Posterior cingulate gyrus (tissue), 11 donors: ENCODE data around the gene RRN3.
A peak's percentile ranks its signal among the peaks of the same experiment; 100 is the strongest.
"Not testable (repeated sequence)": the region's sequence is repeated elsewhere in the genome, so short reads cannot be mapped to it uniquely, and the experiment has no call there.

ENCODE experiments used
- DNase-seq, 10 donors: peaks; one replicate each; pipeline versions ENCODE4 v3.0.0 to v3.0.0-alpha.2; 2020 to 2021; ENCODE audit warnings: mixed read lengths in 3 of 10
- intact Hi-C: fragments of 100-400 bp; cut with DNase I; formaldehyde crosslinking; loops from one replicate; pipeline ENCODE4 v1.15.1; 2023

RRN3 gene

DNA sequence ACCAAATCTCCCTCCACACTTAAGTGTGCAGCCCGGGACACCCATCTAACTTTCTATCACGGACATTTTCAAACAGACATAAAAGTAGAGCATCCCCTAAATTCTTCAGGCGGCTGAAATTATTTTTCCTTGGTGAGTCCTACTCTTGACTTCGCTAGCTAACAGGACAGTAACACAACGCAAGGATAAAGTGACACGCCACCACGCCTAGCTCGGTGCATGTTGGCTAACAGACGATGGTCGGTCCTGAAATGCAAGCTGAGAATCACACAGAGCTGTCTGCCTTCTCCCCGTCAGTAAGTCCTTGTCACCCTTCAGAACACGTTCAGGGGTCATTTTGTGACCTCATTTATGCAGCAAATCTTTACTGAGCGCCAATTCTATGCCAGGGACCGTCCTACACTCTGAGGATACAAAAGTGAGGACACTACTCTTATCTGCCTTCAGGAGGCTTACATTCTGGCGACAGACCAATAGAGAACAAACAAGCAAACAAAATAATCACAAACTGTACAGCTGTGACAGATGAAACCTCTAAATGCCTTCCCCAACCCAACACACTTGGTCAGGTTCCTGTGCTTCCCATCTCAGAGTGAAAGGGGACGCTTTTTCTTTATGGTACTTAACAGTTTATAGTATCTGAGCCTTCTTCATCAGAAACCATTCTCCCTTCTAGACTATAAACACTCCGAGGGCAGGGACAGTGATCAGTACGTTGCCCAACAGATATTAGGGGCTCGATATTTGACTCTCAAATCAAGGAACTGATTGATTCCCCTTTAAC, 39.5 kb downstream of the RRN3 start:
- DNase-seq, result no peak
- intact Hi-C loops, result no loop called here

DNA sequence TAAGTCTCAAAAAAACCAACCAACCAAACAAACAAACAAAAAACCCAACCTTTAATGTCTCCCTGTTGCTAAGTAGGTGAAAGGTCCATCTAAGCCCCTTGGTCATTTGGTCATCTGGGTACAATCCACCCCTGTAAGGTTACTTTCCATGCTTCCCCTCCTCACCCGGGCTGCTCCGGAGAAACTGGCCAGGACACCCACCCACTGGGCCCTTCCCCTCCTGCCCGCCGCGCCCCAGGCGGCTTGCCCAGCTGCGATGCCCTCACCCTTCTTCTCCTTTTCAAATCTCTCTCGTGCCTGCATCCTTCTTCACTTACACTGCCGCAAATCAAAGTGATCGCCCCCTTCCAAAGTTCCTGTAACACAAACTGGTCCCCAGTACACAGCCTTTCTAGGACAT, 40.2 kb downstream of the RRN3 start:
- intact Hi-C loops, result no loop called here
- DNase-seq, result no peak

DNA sequence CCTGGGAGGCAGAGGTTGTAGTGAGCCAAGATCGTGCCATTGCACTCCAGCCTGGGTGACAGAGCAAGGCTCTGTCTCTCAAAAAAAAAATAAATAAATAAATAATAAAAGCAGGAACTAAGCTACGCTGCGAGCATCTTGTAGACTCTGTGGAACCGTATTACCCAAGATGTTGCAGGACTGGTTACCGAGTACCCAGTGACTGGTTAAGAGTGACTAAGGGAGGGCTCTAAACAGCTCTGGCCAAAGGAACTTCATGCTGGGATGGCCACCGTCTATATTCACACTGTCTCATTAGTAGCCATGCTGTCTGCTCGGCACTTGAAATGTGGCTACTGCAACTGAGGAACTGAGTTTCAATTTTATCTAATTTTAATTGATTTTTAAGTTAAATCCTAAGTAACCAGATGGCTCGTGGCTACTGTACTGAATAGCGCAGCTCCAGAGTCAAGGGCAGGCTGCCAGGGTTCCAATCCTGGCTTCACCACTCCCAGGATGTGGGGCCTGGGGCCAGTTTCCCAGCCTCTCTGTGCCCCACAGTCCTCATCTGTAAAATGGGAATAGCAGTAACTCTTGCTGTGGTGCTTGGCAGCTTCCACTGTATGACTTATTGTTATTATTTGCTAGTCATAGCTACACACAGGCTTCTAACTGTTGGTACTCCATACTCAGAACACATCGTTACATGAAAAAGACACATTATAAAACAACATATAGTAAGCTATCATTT, 41.2 kb downstream of the RRN3 start:
- no peak for DNase-seq
- intact Hi-C loops, result no loop called here

DNA sequence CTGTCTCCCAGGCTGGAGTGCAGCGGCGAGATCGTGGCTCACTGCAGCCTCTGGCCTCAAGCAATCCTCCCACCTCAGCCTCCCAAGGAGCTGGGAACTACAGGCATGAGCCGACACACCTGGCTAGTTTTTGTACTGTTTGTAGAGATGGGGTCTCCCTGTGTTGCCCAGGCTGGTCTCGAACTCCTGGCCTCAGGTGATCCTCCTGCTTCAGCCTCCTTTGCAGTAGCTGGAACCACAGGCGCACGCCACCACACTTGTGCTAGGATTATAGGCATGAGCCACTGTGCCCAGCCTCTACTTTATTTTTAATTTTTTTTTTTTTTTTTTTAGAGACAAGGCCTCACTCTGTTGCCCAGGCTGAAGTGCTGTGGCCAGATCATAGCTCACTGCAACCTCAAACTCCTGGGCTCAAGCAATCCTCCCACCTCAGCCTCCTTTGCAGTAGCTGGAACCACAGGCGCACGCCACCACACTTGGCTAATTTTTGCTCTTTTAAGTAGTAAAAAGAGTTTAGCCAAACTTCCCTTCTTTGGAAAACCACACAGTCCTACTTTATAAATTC, 42.6 kb downstream of the RRN3 start:
- intact Hi-C loops, result no loop called here

DNA sequence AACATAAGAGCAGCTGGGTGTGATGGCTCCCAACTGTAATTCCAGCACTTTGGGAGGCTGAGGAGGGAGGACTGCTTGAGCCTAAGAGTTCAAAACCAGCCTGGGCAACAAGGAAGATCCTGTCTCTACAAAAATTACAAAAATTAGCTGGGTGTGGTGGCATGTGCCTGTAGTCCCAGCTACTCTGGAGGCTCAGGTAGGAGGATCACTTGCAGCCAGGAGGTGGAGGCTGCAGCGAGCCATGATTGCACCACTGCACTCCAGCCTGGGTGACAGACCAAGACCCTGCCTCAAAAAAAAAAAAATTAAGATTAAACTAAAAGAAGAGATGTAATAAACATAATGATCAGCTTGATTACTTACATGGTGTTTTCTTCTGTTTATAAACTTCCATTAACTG, 43.6 kb downstream of the RRN3 start:
- DNase-seq, intact Hi-C loops: not testable (repeated sequence)

More for the DNA sequence above, 42.6 kb downstream of the RRN3 start:
- no peak for DNase-seq

DNA sequence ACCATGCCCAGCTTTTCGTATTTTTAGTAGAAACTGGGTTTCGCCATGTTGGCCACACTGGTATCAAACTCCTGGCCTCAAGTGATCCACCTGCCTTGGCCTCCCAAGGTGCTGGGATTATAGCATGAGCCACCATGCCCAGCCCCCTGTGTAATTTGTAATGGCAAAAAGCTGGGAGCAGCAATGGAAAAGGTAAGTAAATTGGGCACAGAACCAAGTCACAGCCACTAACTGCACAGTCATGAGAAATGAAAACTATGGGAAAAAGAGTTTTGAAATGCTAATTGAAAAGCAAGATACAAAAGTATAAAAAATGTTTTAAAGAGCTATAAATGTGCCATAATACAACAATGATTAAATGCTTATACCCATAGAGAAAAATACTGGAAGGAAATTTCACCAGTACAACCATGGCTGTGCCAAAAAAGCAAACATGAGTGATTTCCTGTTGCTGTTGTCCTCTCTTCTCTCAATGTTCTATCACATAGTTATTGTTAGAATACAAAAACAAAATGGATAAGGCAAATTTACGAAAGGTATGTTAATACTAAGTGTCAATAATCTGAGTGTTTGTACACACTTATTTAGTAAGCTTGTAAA, 44.4 kb downstream of the RRN3 start:
- intact Hi-C loops, result no loop called here
- DNase-seq, result no peak

DNA sequence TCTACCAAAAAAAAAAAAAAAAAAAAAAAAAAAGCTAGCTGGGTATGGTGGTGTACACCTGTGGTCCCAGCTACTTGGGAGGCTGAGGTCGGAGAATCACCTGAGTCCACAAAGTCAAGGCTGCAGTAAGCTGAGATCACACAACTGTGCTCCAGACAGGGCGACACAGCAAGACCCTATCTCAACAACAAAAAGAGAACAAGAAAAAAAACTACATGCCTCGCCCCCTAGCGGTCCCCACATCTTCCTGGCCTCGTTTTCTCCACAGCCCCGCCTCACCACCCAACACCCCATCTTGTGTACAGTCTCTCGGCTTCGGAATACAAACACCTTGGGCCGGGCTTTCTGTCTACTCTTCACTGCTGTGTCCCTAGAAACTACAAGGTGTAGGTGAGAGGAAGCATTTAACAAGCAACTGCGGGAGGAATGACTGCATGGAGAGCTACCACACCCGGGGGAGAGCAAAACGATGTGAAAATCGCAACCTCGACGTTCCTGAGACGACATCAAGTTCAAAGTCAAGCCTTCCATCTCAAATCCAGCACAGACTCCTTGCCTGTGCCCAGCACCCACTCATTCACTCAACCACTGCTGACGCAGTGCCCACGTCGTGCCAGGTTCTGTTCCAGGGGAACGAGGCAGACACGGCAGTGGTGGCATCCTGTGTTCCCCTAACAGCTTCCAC, 47.2 kb downstream of the RRN3 start:
- intact Hi-C loops, result no loop called here
- peak in 1 of 10 donors; percentile 45 for DNase-seq

DNA sequence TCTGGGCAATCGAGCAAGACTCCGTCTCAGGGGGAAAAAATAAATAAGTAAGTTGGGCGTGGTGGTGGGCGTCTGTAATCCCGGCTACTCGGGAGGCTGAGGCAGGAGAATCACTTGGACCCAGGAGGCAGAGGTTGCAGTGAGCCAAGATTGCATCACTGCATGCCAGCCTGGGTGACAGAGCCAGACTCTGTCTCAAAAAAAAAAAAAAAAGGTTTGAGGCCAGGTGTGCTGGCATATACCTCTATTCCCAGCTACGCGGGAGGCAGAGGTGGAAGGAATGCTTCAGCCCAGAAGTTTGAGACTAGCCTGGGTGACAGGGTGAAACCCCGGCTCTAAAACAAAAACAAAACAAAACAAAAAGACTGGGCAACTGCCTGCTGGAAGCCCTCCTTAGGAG, 48.8 kb downstream of the RRN3 start:
- intact Hi-C loops, DNase-seq: not testable (repeated sequence)

DNA sequence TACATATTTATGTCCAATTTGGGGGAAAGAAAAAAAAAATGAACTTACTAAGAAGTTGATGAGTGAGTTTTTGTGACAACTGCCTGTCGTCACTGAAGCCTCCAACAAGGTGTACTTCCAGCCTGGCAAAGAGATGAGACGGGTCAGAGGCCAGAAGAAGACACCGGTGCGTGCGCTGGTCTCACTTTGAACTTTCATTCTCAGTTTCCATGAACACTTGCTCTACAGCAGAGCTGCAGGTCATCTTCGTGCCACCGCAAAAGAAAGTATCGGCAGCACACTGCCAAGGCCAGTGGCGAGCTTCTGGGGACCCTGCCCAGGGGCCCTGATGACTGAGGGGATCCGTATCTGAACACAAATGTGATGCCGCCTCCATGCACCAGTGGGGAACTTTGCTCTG, 49.8 kb downstream of the RRN3 start:
- peak in 1 of 10 donors; percentile 37 for DNase-seq

DNA sequence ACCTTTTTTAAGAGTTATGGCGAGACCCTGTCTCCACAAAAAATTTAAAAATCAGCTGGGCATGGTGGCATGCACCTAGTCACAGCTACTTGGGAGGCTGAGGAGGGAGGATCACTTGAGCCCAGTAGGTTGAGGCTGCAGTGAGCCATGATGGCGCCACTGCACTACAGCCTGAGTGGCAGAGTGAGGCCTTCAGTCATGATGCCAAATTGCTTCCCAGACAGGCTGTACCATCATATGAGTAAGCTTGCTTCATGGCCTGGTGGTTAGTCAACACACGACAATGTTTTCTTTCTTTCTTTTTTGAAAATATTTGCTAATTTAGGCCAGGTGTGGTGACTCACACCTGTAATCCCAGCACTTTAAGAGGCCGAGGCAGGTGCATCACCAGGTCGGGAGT, 50.7 kb downstream of the RRN3 start:
- DNase-seq, result no peak
- intact Hi-C loops, result no loop called here

More for the DNA sequence above, 49.8 kb downstream of the RRN3 start:
- intact Hi-C loops, result no loop called here

DNA sequence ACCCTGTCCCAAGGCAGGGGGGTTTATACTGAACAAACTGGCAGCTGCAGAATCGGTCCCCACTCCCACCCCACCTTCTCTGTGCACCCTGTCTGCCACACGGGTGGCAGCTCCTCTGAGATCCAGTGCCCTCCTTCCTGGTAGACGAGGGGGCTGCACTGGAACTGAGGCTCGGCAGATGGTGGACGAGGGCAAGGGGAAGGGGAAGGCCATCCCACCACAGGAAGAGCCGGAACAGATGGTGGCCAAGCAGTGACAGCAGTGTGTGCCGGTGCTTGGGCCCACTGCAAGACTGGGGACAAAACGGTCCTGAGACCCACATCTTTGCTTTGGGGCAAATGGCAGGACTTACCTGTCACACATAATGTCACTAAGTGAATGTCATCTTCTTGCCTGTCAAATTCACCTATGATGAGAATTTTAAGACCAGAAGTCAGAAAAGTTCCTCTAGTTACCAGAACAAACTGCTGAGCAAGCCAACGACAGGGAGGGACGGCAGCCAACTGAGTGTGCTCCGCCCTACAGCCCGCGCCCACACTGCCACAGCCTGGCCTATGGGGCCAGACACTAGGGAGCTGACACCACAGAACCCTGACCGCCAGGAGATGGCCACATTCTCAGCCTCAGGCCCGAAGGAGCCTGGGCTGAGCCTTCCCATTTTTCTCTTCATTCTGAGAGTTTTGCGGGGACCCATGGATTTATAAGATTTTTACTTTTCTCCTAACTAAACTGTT, 52.6 kb downstream of the RRN3 start:
- intact Hi-C loops, result no loop called here

DNA sequence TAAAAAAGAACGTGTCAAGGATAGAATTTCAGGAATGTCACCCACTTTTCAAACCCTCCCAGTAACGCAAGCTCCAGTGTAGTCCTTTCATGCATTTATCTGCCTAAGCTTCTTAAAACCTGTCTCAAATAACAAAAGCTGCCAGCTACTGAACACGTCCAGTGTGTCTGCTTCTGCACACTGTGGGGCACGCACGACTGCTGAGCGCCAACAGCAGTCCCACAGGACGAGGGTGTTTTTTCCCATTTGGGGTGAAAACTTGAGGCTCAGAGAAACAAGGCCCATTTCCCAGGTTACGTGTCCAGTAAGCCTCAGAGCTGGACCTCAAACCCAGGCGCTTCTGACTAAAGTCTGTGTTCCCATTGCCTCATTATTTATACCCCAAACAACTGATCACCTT, 55.4 kb downstream of the RRN3 start:
- peak in 1 of 10 donors; percentile 35 for DNase-seq
- intact Hi-C loops, result no loop called here

More for the DNA sequence above, 52.6 kb downstream of the RRN3 start:
- peak in 9 of 10 donors; percentile 46 to 95 (median 57) for DNase-seq

DNA sequence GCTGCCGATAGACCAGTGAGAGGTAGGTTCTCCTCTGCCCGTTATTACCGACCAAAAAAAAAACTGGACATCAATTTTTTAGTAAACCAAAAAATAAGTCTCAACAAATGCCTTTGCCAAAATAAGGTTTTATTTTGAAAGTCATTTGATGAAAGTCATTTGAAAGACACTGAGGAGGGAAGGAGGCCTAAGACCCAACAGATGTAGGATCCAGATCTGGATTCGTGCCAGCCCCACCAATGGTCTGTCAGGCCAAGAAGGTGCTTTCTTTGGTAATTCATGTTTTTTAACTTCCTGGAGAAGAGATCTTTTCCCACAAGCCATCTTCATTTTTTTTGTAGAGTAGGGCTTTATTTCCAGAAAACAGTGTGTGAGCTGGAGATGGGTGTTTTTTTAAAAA, 56.3 kb downstream of the RRN3 start:
- peak in 1 of 10 donors; percentile 60 for DNase-seq
- intact Hi-C loops, result no loop called here

DNA sequence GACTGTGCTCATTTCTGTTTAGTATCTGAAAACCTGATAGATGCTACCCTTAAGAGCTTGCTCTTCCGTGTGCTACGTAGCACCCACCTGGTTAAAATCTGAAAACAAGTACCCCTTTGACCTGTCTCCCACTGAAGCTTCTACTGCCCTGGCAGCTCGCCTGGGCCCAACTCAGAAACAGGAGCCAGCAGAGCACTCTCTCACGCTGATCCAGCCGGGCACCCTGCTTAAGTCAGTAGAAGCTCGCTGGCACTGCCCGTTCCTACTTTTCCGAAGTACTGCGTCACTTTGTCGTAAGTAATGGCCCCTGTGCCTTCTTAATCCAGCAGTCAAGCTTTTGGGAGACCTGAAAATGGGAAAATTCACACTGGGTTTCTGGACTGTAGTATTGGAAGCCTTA, 57.1 kb downstream of the RRN3 start:
- intact Hi-C loops, result no loop called here
- DNase-seq, result peak in 1 of 10 donors; percentile 26

DNA sequence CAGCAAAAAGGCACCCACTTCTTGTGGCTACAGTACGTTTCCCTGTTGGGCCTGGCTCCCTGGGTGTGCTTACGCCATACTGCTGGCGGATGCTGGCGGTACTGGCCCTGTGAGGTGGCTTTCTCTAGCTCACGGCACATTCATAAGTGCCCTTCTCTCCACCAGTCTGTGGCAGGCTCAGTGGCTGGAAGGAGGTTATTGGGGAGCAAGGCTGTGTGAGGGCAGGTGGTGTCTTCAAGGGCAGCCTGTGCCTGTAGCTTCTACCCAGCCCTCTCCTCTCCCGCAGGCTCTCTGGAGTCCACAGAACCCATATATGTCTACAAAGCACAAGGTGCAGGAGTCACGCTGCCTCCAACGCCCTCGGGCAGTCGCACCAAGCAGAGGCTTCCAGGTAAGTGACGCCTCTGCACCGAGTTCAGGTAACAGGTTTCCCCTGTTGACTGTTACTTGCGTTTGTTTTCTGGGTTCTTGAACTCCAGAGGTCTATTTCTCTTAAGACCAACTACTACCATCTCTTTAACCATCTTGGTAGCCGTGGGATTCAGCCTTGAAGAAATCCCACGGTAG, 58.8 kb downstream of the RRN3 start:
- DNase-seq, result peak in 1 of 10 donors; percentile 55
- intact Hi-C loops, result no loop called here

DNA sequence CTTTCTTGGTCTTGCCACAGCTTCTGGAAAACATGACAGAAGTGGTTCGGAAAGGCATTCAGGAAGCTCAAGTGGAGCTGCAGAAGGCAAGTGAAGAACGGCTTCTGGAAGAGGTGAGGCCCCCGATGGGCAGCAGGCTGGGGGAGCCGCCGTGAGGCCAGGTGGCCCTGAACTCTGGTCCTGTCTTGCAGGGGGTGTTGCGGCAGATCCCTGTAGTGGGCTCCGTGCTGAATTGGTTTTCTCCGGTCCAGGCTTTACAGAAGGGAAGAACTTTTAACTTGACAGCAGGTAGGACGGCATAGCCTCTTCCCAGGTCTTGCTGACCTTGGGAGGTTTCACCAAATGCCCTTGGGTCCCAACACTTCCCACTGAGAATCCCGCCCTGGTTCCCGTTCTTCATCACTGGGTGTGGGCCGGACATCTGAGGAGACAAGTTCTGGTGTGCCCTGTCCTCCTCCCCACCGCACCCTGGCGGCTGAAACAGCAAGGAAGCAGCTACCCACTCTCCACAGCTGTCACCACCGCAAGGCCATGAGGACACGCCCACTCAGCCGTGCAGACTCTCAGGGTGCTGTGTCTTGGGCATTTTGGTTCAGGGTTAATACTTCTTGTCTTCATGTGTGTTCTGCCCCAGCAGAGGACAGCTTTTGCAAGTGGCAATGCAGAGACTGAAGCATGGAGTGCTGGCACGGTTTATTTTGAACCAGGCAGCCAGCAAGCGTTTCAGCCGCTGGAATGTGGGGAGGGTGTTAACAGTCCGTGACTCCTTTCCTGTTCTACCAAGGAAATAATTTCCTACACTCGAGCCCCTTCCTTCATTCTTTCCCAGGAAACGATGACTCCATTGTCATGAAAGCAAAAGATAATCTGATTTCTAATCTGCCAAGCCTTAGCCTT, 59.6 kb downstream of the RRN3 start:
- DNase-seq, result peak in 4 of 10 donors; percentile 46 to 90 (median 71)
- intact Hi-C loops, result no loop called here

DNA sequence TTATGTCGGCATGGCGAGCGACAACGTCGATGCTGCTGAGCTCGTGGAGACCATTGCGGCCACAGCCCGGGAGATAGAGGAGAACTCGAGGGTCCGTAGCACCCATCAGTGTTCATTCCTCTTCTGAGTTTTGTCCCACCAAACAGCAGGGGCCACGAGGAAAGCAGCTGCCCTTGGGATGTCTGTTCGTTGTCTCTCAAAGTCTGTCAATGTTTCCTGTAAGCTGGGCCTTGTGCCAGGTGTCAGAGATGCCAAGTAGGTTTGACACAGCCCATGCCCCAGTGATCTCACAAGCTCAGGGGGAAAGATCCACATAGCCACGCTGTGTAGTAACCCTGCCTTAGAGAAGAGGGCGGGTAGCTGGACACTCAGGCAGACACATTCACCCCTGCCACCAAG, 60.8 kb downstream of the RRN3 start:
- intact Hi-C loops, result no loop called here
- no peak for DNase-seq

DNA sequence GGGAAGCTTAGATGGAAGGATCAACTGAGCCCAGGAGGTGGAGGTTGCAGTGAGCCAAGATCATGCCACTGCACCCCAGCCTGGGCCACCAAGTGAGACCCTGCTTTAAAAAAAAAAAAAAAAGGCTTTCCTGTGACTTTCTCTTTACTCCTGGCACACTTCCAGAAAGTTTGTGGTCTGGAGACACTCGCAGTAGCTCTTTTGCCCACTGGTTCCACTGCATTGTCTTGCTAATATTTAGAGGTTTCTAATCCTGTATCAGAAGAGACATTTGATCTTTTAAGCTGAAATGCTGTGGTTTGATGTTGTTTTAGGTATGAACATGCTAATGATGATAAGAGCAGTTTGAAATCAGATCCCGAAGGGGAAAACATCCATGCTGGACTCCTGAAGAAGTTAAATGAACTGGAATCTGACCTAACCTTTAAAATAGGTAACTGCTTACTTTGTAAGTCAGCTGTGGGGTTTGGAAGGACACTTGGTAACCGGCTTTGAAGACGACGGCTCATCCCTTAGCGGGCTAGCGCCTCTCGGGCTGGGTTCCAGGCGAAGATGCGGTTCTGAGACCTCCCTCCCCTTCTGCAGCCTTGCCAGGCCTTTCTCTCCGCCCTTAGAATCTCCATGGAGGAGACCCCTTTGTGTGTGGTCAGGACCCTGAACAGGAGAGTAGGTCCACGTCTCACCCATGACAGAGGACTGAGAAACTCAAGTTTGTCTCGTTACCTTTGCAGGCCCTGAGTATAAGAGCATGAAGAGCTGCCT, 61.3 kb downstream of the RRN3 start:
- intact Hi-C loops, result no loop called here
- DNase-seq, result no peak
